Epithelial cell of esophagus (primary cell): ENCODE data around the gene SLAMF8.

Experiments used
- DNase-seq: peaks from one replicate; pipeline ENCODE4 v3.0.0; 2010; ENCODE audit warnings: low read depth
- H3K4me3 ChIP-seq: 2 replicates; pipeline ENCODE4 v1.5.1; 2011; ENCODE audit warnings: mild to moderate bottlenecking, low read length, control low read depth
- CTCF ChIP-seq: IDR thresholded peaks from 2 replicates; pipeline ENCODE4 v1.5.1; 2011; ENCODE audit warnings: low read depth, mild to moderate bottlenecking, low read length, control low read depth, inconsistent platforms; ENCODE audit not compliant: insufficient read depth; ENCODE audit errors: missing control alignments

SLAMF8 gene

GRCh38 chr1:159867664-159868026 lies 41.0 kb downstream of the SLAMF8 start:
- no peak overlapping the region for H3K4me3 ChIP-seq
- no peak for TF ChIP-seq CTCF
- peak; percentile 86 for DNase-seq

- DNase-seq, result no peak
- H3K4me3 ChIP-seq, result no peak overlapping the region
- TF ChIP-seq CTCF, result no peak
Measured at GRCh38 chr1:159868766-159869165, 42.1 kb downstream of the SLAMF8 start.

DNA sequence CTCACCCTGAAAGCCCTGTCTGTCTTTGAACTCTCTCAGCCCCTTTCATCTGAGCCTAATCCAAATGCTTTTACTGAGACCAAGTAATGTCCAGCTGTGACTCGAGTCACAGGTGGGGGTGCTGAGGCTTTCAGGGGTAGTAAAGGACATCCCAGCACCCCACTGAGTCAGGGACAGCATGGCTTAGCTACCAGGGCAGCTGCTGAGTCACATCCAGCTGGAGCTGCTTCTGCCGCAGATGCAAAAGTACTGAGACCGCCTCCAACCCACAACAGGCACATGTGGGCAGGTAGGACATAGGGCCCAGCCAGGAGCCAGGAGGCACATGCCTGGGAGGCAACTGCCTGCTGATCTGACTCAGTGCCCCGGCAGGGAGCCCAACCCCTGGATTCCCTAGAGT lies 42.5 kb downstream of the SLAMF8 start:
- TF ChIP-seq CTCF, result no peak
- no peak overlapping the region for H3K4me3 ChIP-seq
- peak; percentile 88 for DNase-seq

GRCh38 chr1:159869607-159870006 lies 42.9 kb downstream of the SLAMF8 start:
- TF ChIP-seq CTCF, result no peak
- DNase-seq, result no peak
- H3K4me3 ChIP-seq, result no peak overlapping the region

DNA sequence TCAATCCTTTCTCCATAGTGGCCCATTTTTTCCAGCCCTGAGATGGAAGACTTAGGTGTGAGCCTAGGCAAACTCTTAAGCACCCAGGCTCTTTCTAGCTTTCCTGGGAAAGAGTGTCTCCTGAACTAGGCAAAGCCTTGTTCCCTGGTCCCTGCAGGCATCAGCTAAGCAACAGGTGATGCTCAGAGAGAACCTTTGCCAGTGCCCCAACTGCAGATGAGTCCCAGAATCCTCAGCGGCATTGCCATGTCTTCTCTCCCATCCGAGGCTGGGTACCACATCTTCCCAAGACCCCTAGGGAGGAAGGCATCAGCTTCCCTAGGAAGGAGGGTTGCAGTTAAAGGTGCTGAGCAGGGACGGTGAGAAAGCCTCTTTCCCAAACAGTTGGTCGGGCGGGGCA lies 44.0 kb downstream of the SLAMF8 start:
- no peak for TF ChIP-seq CTCF
- H3K4me3 ChIP-seq, result no peak overlapping the region
- DNase-seq, result no peak

- TF ChIP-seq CTCF, result no peak
- no peak for DNase-seq
- no peak overlapping the region for H3K4me3 ChIP-seq
Measured at GRCh38 chr1:159872891-159873290, 46.2 kb downstream of the SLAMF8 start.

DNA sequence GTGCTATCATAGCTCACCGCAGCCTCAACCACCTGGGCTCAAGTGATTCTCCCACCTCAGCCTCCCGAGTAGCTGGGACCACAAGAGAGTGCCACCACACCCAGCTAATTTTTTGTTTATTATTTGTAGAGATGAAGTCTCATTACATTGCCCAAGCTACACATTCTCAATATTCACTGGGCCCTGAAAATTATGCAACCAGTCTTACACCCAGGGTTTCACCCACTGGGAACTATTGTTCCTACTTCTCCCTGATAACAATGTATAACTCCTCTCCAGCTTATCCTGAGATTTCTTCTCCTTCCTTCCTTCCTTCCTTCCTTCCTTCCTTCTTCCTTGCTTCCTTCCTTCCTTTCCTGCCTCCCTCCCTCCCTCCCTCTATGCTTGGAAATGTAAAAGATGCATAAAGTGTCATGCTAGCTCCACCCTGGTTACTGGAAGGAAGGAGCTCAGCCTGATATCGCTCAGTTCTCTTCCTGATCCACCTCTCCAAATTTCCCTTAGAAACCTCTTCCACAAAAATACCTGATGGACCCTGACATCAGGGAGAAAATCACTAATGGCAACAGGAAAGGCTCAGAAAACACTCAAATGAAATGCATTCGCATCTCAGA lies 47.0 kb downstream of the SLAMF8 start:
- no peak for DNase-seq
- no peak for TF ChIP-seq CTCF
- no peak overlapping the region for H3K4me3 ChIP-seq
